Measurements from ENCODE around the gene USP22. TPM values are rescaled to one million over a fixed set of nuclear protein-coding genes. Genes with fewer than 3 reads are reported as not detected.

Gene USP22
- total RNA-seq, 2 experiments from 2014 or later, result 194 to 217 TPM

DNA sequence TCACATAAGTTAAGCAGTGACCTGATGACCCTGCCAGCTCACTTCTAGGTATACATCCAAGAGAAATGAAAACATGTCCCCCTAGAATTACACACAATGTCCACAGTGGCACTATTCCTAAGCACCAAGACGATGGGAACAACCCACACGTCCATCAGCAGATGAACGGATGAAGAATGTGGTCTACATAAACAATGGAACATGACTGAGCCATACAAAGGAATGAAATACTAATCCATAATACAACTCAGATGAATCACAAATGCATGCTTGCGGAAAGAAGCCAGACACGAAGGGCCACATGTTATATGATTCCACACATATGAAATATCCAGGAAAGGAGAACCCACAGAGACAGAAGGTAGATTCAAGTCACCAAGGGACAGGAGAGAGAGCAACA, 17.4 kb downstream of the USP22 start:
- ChIA-PET CTCF (no interaction called here), POLR2A (no interaction called here)
- H3K9me3 ChIP-seq (ENCODE audit: control insufficient read depth in 1 of 2, insufficient read depth in 1 of 2, low read length in 2 of 2), result no peaks in the 10 kb centered on the region
- H3K27ac ChIP-seq (ENCODE audit: low read depth in 1 of 2, low read length in 2 of 2), result no peak overlapping the region
- intact Hi-C loops (cut with DNase I, micrococcal nuclease), result no loop called here
- H3K27ac Mint-ChIP-seq, result peak overlapping the region; percentile 60
- H3K36me3 Mint-ChIP-seq (ENCODE audit: low read depth), result peaks cover 93% of the 10 kb centered on the region
- no peaks in the 10 kb centered on the region for H3K27me3 Mint-ChIP-seq
- TF ChIP-seq, protein P1, sequence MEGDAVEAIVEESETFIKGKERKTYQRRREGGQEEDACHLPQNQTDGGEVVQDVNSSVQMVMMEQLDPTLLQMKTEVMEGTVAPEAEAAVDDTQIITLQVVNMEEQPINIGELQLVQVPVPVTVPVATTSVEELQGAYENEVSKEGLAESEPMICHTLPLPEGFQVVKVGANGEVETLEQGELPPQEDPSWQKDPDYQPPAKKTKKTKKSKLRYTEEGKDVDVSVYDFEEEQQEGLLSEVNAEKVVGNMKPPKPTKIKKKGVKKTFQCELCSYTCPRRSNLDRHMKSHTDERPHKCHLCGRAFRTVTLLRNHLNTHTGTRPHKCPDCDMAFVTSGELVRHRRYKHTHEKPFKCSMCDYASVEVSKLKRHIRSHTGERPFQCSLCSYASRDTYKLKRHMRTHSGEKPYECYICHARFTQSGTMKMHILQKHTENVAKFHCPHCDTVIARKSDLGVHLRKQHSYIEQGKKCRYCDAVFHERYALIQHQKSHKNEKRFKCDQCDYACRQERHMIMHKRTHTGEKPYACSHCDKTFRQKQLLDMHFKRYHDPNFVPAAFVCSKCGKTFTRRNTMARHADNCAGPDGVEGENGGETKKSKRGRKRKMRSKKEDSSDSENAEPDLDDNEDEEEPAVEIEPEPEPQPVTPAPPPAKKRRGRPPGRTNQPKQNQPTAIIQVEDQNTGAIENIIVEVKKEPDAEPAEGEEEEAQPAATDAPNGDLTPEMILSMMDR (IDR thresholded peaks at IDR 0.05), result no peak
- peaks cover 55% of the 10 kb centered on the region for H3K4me1 Mint-ChIP-seq (ENCODE audit: low read depth)
- peaks cover 37% of the 10 kb centered on the region for H3K4me1 ChIP-seq (ENCODE audit: insufficient read depth, low read length)
- no peak overlapping the region for H3K4me3 ChIP-seq (ENCODE audit: low read length)
- H3K9me3 Mint-ChIP-seq, result no peaks in the 10 kb centered on the region
- ATAC-seq (ENCODE audit: poor library complexity) (no peak), DNase-seq (no peak)
- no peaks in the 10 kb centered on the region for H3K27me3 ChIP-seq (ENCODE audit: control insufficient read depth in 1 of 2, insufficient read depth in 2 of 2, low read length in 2 of 2)
- peaks cover 73% of the 10 kb centered on the region for H3K36me3 ChIP-seq (ENCODE audit: insufficient read depth, low read length)
- H3K4me3 Mint-ChIP-seq, result no peak overlapping the region

DNA sequence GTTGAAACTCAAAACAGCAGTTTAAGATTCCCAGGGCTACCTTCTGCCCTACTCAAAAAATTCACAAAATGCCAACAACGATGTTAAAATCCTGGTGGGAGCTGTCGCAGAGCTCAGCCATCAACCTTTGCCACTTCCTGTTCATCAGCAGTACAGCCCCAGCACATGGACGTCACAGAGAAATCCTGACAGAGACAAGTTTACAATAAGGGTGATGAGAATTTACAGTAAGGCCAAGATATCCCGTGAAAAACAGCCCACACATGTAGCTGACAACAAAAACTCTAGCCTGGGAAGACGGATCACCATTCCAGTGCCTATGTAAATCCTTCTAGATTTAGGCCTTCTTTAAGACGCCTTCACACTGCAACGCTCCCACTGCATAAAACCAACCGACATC, 18.8 kb downstream of the USP22 start:
- no peaks in the 10 kb centered on the region for H3K9me3 ChIP-seq (ENCODE audit: control insufficient read depth in 1 of 2, insufficient read depth in 1 of 2, low read length in 2 of 2)
- intact Hi-C loops (cut with DNase I, micrococcal nuclease), result loop anchor here in 1 of 2 experiments (5.0 kb wide), 1 partner anchor 488 kb away; no protein-coding TSS in a partner anchor
- Mint-ChIP-seq H3K36me3 (ENCODE audit: low read depth) (peaks cover 93% of the 10 kb centered on the region), H3K27ac (peak overlapping the region; percentile 60), H3K27me3 (no peaks in the 10 kb centered on the region), H3K4me1 (ENCODE audit: low read depth) (peaks cover 49% of the 10 kb centered on the region), H3K4me3 (peak overlapping the region; percentile 0), H3K9me3 (no peaks in the 10 kb centered on the region)
- TF ChIP-seq, protein P1 (IDR thresholded peaks at IDR 0.05), result no peak
- DNase-seq (no peak), ATAC-seq (ENCODE audit: poor library complexity) (no peak)
- no peak overlapping the region for H3K27ac ChIP-seq (ENCODE audit: low read depth in 1 of 2, low read length in 2 of 2)
- H3K36me3 ChIP-seq (ENCODE audit: insufficient read depth, low read length), result peaks cover 88% of the 10 kb centered on the region
- H3K4me3 ChIP-seq (ENCODE audit: low read length), result no peak overlapping the region
- ChIA-PET POLR2A (interaction anchor here (2.0 kb wide), 1 partner anchor 19 kb away, joined by 20 read pairs; the partner anchor contains the start of gene USP22), CTCF (interaction anchor here (2.2 kb wide), 1 partner anchor 19 kb away, joined by 8 read pairs; the partner anchor contains the start of gene USP22)
- no peaks in the 10 kb centered on the region for H3K27me3 ChIP-seq (ENCODE audit: control insufficient read depth in 1 of 2, insufficient read depth in 2 of 2, low read length in 2 of 2)
- peaks cover 29% of the 10 kb centered on the region for H3K4me1 ChIP-seq (ENCODE audit: insufficient read depth, low read length)

DNA sequence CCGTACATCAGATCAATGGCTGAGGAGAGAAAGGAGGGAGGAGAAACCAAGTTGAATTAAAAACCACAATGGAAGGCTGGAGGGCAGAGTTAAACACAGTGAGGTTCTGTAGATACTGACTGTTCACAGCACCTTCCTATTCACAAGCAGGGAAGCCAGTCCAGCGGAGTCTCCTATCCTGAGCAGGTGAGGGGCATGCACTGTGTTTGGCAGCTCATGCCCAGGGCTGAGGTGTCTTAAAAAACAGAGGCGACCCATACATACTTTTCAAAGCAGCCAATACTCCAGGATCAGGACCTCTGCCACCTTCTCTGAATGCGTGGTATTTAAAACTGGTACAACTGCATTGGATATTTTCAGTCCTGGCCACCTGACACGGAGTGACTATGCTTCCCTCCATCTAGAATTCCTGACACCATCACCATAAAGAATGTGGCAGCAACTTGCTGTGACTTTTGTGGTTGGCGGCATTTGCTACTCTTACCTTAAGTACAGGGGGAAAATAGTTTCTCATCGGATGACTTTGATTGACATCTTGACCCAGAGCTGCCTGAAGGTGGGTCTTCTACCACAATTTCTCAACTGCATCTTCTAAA, 21.5 kb downstream of the USP22 start:
- Histone ChIP-seq H3K9me3 (ENCODE audit: control insufficient read depth in 1 of 2, insufficient read depth in 1 of 2, low read length in 2 of 2) (no peaks in the 10 kb centered on the region), H3K27me3 (ENCODE audit: control insufficient read depth in 1 of 2, insufficient read depth in 2 of 2, low read length in 2 of 2) (no peaks in the 10 kb centered on the region), H3K36me3 (ENCODE audit: insufficient read depth, low read length) (peaks cover 91% of the 10 kb centered on the region), H3K4me1 (ENCODE audit: insufficient read depth, low read length) (peaks cover 21% of the 10 kb centered on the region), H3K27ac (ENCODE audit: low read depth in 1 of 2, low read length in 2 of 2) (no peak overlapping the region), H3K4me3 (ENCODE audit: low read length) (no peak overlapping the region)
- ChIA-PET POLR2A (interaction anchor here (1.4 kb wide), 1 partner anchor 22 kb away, joined by 7 read pairs; the partner anchor contains the start of gene USP22), CTCF (interaction anchor here (1.4 to 1.6 kb wide), 2 partner anchors 22 to 78 kb away, joined by 4 to 10 read pairs; no protein-coding TSS in a partner anchor)
- no peak overlapping the region for H3K27ac Mint-ChIP-seq
- H3K4me3 Mint-ChIP-seq, result no peak overlapping the region
- TF ChIP-seq, protein P1 (IDR thresholded peaks at IDR 0.05), result no peak
- H3K36me3 Mint-ChIP-seq (ENCODE audit: low read depth), result peaks cover 93% of the 10 kb centered on the region
- ATAC-seq (ENCODE audit: poor library complexity), result no peak
- intact Hi-C loops (cut with DNase I, micrococcal nuclease), result loop anchor here in 1 of 2 experiments (5.0 kb wide), 1 partner anchor 491 kb away; no protein-coding TSS in a partner anchor
- no peaks in the 10 kb centered on the region for H3K9me3 Mint-ChIP-seq
- H3K4me1 Mint-ChIP-seq (ENCODE audit: low read depth), result peaks cover 43% of the 10 kb centered on the region
- no peak for DNase-seq
- no peaks in the 10 kb centered on the region for H3K27me3 Mint-ChIP-seq

Measured in CD4-positive, alpha-beta T cell (primary cell).